NCI-H526 (cell line): ENCODE data around the gene SLC6A6.

Experiments
- DNase-seq, 2 experiments: peaks; one replicate each; lab custom pipeline; 2025; lab: John Stamatoyannopoulos, UW

SLC6A6 gene

DNA sequence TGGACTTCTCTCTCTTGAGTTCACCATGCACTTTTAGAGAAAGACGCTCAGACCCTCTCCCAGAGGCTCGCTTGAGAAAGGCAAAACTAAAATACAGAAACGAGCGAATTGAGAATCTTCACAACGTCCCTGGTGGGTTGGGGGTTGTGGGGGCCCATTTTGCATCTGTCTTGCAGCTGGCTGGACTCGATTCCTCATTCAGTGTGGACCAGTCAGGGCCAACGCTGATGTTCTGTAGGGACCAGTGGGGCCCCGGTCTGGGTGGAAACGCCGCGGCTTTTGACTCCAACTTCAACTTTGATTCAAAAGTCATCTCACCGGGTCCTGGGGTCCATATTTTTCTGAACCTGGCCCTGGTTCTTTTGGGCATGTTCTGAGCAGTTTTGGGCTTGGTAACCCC is 68.1 kb downstream of the SLC6A6 start:
- no peak for DNase-seq

DNA sequence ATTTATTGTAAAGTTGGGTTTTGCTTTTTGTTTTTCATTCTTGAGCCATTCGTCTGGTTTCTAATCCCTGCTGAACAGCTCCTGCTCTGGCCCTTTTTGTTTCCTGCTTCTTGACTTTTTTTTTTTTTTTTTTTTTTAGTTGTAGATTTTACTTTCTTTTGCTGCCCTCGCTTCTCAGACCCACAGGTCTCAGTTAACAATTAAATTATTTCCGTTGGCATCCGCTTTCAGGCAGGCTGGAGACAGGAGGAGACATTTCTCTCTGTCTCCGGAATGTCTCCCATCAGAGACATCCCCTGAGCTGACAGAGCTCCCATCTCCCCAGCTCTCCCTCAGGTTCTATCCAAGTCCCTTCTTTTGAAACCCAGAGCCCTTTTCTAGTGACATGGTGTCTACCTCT is 68.6 kb downstream of the SLC6A6 start:
- no peak for DNase-seq

GRCh38 chr3:14471690-14472089 is 69.3 kb downstream of the SLC6A6 start:
- no peak for DNase-seq

DNA sequence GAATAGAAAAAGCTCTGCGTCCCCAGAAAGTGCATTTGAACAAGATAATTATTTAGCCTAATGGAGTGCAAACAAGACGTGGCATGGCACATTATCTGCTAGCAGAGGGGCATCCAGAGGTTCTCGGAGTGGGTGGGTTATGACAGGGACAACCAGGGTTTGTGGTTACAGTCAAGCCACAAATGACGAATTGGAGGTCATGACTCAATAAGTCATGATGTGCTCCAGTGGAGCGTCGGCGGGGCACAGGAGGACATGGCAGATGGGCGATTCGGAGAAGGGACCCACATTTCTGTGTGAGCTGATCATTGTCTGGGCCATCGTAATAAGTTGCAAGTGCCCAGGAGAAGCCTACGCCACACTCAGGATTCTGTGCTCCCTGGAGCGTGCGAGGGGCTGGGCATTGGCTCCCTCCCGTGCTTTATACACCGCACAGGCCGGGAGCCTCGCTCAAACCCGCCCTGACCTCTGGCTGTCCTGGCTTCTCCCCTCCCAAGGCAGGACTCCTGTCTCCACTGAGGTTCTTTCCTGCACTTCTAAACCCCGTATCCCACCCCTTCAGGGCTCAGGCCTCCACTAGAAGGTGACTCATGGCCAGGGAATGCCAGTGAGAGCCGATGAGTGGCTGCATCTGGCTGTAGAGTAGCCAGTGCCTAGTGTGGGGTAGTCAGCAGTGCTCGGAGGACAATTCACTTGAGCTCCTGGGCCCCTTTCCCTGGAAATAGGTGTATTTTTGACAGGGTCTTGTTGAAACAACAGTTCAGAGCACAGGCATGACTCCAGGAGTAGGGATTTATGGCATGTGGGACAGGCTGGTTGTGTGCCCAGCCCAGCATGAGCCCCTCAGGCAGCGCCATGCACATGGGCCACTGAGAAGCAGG is 70.3 kb downstream of the SLC6A6 start:
- DNase-seq: no peak

DNA sequence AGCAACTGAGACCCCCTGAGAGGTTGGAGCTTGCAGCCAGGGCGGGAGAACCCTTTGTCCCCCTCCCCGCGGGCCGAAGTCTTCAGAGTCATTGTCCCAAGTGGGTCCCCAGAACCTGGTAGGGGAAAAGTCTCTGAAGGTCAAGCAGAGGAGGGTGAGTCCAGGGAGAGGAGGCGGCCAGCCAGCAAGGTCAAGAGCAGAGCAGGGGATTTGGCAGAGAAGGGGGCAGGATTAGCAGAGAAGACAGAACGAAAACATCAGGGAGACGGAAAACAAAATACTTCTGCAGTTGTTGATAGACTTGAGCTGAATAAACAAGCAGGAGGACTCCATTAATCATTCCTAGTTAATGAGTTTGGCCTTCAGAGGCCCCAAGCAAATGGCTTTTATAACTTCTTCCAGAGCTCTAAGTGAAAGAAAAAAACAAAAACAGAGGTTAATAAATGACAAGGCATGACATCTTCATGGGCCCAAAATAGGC is 71.0 kb downstream of the SLC6A6 start:
- DNase-seq: no peak

DNA sequence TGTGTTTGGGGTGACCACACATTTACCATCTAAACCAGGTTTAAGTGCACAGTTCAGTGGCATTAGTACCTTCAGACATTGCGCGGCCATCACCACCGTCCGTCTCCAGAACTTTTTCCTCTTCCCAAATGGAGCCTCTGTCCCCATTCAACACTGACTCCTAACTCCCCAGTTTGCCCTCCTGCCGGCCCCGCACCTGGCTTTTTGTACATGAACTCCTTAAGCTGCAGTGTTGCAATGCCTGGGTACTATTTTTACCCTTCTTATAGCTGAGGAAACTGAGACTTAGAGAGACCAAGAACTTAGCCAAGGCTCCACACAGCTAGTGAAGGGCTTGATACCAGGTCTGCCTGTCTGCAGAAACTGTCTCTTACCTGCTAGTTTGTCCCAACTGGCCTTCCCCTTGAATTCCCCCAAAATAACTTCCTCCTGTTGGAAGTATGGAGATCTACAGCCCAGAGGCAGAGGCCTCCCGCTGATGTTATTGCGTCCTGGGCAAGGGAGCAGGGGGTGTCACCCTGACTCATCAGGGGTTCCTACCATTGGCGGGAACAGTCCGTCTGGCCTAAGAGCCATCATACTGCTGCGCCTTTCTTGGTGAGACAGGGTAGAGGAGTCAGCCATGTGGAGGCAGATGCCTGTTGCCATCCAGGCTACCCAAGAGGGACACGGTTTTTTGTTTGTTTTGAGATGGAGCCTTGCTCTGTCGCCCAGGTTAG is 72.1 kb downstream of the SLC6A6 start:
- DNase-seq: no peak

DNA sequence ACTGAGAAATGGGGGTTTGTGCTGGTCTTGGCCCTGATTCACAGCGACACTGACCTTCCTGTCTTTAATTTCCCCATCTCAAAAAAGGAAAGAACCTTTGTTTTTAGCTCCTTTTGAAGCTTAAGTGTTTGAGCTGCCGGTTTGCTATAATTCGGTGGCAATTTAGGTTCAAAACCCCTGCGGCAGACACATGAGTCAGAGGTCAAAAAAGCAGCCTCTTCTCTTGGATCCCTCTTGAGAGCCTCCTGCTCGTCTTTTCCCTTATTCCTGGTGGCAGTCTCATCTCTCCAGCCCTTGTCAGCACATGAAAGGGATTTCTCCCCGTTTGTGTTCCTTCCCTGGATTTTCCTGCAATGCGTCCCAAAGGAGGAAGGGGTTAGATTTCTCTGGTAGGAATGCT is 73.2 kb downstream of the SLC6A6 start:
- no peak for DNase-seq

DNA sequence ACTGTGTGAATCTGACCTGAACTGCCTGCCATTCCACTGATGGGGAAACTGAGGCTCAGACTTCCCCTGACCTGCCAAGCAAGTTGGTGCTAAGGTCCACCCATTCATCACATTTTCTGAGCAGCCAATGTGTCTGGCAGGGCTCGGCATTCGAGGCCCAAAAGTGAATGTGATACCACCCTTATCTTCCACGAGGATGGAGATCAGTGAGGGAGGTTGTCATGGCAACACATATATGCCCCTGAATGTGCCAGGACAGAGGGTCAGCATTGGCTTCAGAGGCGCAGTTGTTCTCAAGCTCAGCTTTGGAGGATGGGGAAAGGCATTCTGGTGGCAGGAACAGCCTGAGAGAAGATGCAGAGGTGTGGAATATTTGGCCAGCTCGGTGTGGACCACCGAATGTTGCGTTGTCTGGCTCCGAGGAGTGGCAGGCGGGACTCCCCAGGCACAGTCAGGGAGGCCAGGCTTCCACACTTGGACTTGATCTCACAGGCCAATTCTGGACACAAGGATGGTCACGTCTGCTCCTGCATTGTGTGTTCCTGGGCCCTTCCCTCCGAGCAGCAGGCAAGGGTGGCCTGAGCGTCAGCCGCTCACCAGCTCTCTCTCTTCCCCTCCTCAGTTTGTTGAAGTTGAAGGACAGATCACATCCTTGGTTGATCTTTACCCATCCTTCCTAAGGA is 74.3 kb downstream of the SLC6A6 start:
- no peak for DNase-seq

DNA sequence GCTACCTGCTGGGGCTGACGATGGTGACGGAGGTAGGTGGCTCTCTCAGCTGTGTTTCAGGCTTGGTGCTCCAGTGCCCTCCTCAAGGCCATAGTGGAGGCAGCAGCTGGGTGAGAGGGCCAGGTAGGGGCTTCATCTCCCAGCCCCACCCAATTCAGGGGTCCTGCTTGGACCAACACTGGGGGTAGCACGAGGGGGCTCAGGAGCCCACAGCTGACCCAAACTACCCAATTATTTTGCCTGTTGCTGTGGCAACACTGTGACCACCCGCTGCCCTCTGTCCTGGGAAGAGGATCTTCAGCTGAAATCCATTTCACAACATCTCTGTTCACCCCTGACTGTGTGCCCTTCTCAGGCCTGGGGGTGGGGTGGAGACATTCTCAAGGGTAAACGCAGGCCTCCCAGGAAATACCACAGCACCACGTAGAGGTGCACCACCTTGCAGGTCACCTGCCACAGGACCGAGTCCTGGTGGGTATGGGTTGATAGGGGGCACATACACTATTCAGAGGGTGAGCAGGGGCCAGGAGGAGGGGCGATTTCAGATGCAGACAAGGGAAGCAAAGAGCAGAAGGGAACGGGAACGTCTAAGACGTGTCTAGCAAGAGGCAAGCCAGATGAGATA is 75.0 kb downstream of the SLC6A6 start:
- no peak for DNase-seq

DNA sequence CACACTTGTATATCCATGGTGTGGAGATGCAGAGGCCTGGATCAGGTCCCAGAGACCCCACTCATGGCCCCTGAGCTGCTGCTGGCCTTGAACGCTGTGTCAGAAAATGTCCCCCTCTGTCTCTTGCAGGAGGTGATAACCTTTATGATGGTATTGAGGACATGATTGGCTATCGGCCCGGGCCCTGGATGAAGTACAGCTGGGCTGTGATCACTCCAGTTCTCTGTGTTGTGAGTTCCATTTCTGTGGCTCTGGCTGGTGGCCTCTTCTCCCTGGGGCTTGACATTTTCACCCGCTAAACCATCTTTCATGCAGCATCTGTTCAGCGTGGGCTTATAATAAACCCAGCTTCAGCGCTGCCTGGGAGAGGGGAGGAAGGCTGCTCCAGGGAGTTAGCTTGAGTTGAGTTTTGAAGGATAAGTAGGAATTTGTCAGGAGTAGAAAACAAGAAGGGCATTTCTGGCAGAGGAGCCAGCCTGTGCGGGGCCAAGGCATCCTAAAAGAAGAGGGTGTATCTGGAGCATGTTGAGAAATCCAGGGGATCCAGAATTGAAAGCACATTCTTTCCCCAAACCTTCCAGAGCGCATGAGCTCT is 76.6 kb downstream of the SLC6A6 start:
- no peak for DNase-seq

DNA sequence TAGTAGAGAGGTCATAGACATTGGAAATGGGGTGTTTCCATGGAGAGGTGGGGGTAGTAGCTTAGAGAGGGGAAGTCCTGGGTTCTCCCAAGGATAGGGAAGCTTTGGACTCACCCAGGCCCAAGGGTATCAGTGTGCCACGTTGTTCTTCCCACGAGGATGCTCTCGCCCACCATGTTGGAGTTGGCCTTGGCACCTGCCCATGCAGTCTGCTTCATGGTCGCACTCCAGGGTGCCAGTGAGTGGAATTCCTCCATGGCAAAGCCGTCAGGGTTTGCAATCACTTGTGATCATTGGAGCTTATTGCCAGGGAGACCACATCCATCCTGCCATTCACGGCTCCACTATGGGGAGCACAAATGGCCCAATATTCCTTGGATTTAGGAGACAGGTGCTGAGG is 77.2 kb downstream of the SLC6A6 start:
- no peak for DNase-seq

DNA sequence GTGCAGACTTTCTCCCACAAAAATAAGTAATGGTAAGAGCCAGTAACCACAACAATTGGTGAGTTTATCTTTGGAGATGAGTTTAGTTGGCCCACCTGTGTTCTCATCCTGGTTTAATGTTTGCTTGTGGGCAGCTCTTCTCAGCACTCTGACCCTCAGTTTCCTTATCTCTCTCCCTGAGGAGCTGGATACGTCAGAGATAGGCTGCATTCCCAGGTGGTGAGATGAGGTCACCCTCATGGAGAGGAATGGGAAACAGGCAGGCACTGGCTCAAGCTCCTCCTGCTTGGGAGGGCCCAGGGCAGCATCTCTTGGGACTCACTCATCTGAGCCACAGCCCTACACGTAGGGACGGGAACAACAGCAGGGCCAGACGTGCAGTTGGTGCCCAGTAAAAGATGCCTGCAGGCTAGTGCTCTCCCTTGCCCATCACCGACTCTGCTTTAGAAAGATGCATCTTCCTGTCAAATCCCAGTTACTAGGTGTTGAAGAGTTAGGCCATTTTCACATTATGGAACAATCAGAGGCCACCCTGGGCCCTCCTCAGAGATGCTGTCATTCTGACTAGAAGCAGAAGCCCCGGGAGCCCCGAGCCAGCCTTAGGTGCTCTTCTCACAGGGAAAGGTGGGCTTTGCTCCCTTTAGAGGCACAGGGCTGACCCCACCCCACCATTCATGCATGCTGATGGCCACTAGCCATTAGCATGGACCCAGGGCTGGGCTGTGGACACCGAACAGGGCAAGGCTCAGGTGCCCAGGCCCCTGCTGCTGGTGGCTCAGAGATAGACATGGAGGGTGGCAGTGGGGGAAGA is 78.0 kb downstream of the SLC6A6 start:
- DNase-seq: no peak

GRCh38 chr3:14481018-14481645 is 78.7 kb downstream of the SLC6A6 start:
- DNase-seq: no peak

- DNase-seq: no peak
These were observed 79.2 kb downstream of the SLC6A6 start for GRCh38 chr3:14481646-14482036.

- no peak for DNase-seq
These were observed 79.9 kb downstream of the SLC6A6 start for GRCh38 chr3:14482271-14482721.

DNA sequence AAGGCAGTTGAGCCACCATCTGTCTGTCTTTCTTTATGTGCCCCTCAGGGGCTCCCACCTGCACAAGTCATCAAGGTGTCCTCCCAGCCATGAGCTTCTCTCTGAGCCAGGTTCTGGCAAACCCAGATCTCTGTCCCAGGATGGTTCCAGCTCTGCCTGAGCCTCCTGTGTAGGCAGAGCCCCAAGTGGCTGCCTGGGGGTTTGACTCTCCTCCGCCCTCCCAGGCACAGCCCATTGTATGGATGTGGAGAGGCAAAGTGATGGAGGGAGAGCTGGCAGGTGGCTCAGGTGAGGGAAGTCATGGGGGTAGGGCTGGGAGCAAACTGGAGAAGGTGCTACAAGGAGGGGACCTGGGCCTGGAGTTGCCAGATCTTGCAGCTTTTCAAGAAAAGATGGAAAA is 80.9 kb downstream of the SLC6A6 start:
- DNase-seq: no peak

DNA sequence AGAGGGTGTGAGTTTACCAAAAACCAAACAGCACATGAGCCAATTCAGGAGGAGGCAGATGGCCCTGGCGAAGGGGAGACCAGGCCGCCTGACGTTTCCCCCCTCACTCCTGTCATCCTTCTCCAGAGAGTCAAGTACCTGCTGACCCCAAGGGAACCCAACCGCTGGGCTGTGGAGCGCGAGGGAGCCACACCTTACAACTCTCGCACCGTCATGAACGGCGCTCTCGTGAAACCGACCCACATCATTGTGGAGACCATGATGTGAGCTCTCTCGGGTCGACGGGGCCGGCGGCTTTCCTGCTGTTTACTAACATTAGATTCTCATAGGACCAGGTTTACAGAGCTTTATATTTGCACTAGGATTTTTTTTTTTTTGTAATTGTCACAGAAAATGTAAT is 82.3 kb downstream of the SLC6A6 start:
- no peak for DNase-seq

DNA sequence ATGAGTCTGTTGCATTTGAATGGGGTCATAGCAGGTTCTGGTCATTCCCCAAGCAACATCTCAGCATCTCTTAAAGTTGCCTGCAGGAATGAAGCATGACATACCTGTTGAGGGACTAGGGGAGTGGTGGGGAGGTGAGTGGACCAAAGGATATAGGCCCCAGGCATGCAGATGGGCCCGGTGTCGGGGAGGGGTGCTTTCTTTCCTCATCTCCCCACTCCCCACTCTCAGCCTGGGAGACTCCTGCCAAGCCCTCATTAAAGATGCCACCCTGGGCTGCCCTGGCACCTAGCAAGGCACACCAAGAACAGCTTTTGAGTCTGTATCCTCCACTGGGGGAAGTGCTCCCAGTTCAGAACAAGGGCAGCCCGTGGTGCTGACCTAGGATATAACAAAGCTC is 83.6 kb downstream of the SLC6A6 start:
- DNase-seq: no peak

DNA sequence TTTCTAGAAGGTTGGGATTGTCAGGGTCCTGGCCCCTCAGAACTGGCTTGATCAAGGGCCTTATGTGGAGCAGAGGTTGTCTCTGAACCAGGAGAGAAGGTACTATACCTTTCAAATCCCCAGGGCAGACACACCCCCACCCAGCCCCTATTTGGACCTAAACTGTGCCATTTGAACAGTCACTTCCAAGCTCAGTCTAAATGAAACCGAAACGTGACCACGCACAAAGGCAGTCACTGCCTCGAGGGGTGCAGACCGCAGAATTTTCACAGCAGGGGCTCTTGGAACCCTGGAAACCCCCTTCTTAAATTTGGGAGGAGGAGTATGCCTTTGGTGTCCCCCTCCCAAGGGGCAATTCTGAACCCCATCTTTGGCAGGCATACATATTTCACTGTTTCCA is 84.1 kb downstream of the SLC6A6 start:
- DNase-seq: no peak

- no peak for DNase-seq
These were observed 84.7 kb downstream of the SLC6A6 start for GRCh38 chr3:14487086-14487485.
